LHCN-M2 (cell line): ENCODE data around the gene SCN4B. TPM values are rescaled to one million over a fixed set of nuclear protein-coding genes. Genes with fewer than 3 reads are reported as not detected.
"Not testable (repeated sequence)": the region's sequence is repeated elsewhere in the genome, so short reads cannot be mapped to it uniquely, and the experiment has no call there.

Experiments used
- DNase-seq: peaks from one replicate; pipeline ENCODE4 v3.0.0-alpha.2; 2012; ENCODE audit warnings: low read depth
- polyA plus RNA-seq: library from polyadenylated mRNA; unstranded; fragments of >200 nt; gene quantifications from one replicate; pipeline ENCODE4 v1.2.1, GENCODE V29; 2012; ENCODE audit warnings: missing spikeins
- total RNA-seq: library from RNA; depleted of rRNA; stranded (reverse); fragments of >200 nt; gene quantifications from 2 replicates; pipeline ENCODE4 v1.2.3, GENCODE V29; 2014; rRNA removed

SCN4B gene, protein sequence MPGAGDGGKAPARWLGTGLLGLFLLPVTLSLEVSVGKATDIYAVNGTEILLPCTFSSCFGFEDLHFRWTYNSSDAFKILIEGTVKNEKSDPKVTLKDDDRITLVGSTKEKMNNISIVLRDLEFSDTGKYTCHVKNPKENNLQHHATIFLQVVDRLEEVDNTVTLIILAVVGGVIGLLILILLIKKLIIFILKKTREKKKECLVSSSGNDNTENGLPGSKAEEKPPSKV
- total RNA-seq: not detected in 2 replicates
- polyA plus RNA-seq: not detected

GRCh38 chr11:118152552-118153471, at the start of gene SCN4B:
SCN4B (minus strand) TSS chr11:118152823; CDS start chr11:118152673, 150 bp downstream.
- DNase-seq: peak; percentile 9

- DNase-seq: no peak
These were observed 49.3 kb upstream of the SCN4B start for GRCh38 chr11:118201966-118202365.

GRCh38 chr11:118200901-118201680, 48.5 kb upstream of the SCN4B start:
- DNase-seq: no peak

DNA sequence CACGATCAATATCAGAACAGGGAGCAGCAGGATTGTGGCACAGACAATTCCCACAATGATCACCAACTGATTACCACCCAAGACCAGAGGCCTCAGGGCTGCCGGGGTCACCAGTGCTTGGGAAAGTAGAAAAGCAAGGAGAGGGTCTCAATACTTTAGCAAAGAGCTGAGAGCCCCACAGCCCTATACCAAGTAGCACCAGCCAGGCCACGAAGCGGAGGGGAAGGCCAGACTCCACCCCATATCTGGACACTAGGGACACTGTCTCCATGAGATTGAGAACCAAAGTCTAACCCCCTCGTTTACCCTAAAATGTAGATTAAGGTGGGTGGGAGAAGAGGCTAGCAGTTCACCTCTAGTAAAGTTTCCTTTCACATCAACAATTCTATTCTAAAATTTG, 47.9 kb upstream of the SCN4B start:
- no peak for DNase-seq

GRCh38 chr11:118199135-118199534, 46.5 kb upstream of the SCN4B start:
- DNase-seq: no peak

GRCh38 chr11:118198370-118198769, 45.7 kb upstream of the SCN4B start:
- peak; percentile 29 for DNase-seq

- DNase-seq: peak; percentile 13
These were observed 42.4 kb upstream of the SCN4B start for GRCh38 chr11:118194835-118195627.

GRCh38 chr11:118193910-118194566, 41.4 kb upstream of the SCN4B start:
- DNase-seq: no peak

- DNase-seq: not testable (repeated sequence)
These were observed 40.2 kb upstream of the SCN4B start for GRCh38 chr11:118192817-118193216.

DNA sequence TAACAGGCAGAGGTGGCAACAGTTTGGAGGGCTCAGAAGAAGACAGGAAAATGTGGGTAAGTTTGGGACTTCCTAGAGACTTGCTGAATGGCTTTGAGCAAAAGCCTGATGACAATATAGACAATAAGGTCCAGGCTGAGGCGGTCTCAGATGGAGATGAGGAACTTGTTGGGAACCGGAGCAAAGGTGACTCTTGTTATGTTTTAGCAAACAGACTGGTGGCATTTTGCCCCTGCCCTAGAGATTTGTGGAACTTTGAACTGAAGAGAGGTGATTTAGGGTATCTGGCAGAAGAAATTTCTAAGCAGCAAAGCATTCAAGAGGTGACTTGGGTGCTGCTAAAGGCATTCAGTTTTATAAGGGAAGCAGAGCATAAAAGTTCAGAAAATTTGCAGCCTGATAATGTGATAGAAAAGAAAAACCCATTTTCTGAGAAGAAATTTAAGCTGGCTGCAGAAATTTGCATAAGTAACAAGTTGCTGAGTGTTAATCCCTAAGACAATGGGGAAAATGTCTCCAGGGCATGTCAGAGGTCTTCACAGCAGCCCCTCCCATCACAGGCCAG, 38.4 kb upstream of the SCN4B start:
- not testable (repeated sequence) for DNase-seq

DNA sequence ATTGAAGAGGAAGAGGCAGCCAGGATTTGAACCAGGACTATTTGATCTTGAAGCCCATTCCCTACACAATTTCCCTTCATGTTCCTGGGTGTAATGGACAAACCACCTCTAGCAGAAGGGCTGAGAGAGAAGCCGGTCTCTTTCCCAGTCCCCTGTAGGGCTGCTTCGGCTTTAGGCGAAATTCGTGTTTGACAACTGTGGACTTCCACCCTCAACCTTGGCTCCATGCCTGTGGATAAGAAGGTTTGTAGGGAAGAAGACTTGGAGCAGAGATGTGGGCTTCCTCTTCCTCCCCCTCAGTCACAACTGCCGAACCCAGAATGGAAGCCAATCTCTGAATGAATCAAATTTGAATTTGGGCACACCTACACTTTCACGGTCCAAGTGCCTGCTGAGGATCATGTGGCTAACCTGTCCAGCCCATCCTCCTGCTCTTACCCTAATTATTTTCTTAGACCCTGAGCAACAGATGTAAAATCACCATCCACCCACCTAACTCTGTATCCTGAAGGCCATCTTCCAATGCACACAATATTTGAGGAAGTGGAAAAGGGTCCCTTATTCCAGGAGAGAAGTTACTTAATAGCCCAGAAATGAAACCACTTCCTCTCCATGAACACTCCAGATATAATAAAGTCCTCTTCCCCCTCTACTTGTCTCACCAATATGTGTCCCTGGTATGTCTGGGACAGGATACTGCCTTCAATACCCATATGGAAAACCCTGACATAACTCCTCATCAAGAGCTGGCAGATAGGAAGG, 33.9 kb upstream of the SCN4B start:
- no peak for DNase-seq

- no peak for DNase-seq
These were observed 32.4 kb upstream of the SCN4B start for GRCh38 chr11:118184784-118185579.

- DNase-seq: not testable (repeated sequence)
These were observed 31.1 kb upstream of the SCN4B start for GRCh38 chr11:118183691-118184090.

DNA sequence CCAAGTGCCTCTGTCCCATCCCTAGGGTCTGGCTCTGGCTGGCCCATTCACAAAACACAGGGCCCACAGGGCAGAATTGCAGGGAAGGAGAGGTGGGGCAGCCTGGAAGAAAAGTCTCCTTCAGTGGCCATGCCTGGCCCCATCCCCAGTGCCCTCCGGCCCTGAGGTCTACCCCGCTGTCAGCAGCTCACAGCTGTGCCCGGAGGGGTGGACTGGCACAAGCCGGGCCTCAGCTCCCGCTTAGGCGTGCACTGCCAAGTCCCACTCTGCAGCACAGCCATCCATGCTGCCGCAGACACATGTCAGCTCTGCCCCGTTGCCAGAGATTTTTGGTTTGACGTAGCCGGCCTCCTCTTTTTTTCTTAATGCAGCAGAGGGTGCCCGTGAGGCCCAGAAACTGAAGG, 27.7 kb upstream of the SCN4B start:
- DNase-seq: peak; percentile 26

GRCh38 chr11:118176778-118177134, 24.1 kb upstream of the SCN4B start:
- no peak for DNase-seq

DNA sequence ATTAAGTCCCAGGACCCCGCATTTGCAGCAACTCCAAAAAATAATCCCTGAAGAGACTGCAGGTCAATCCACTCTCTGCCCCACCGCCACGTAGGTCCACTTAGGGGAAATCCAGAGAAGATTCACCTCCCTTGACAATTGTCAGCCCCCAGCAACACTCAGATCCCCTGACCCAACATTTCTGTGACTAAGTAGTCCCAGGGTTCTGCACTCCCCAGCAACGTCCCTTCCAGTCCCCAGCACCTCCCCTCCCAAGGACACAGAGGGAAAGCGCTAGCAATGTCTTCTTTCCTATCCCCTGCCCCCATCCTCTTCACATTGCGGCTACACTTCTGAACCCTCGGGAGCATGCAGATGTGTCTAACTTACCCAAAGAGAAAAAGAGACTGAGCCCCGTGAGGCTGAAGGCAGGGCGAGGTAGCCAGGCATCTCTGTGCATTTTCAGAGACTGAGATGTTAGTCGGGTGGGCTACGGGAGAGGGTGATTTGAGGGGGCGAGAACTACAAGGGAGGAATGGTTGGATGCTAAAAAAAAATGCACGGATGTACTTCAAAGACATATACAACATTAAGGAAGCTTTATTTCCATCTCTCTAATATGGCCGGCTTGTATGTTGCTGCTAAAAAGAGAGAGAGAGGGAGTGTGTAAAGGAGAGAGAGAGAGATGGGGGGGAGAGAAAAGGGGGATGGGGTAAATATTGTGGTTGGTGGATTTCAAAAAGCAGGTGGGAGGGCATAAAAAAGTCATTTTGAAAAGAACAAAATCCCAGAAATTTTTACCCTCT, 23.6 kb upstream of the SCN4B start, which contains the start of gene SCN2B:
SCN2B (minus strand) TSS at position 647 of the 785 bp plus-strand sequence; CDS start at position 439, 208 bp downstream.
- DNase-seq: no peak
